Measurements from ENCODE around the gene MAPK12.

MAPK12 gene

GRCh38 chr22:50261615-50262459 lies at the start of gene MAPK12:
MAPK12 (minus strand) TSS chr22:50261683; CDS start chr22:50261509, 174 bp downstream.
- DNase-seq, result peak; percentile 47

GRCh38 chr22:50310949-50311444 lies 49.5 kb upstream of the MAPK12 start:
- no peak for DNase-seq

- DNase-seq, result no peak
Observed at GRCh38 chr22:50310031-50310722, 48.7 kb upstream of the MAPK12 start.

- no peak for DNase-seq
Observed at GRCh38 chr22:50309601-50309991, 48.1 kb upstream of the MAPK12 start.

GRCh38 chr22:50308986-50309600 lies 47.6 kb upstream of the MAPK12 start:
- no peak for DNase-seq

GRCh38 chr22:50308597-50308935 lies 47.1 kb upstream of the MAPK12 start:
- DNase-seq, result peak; percentile 12

- DNase-seq, result no peak
Observed at GRCh38 chr22:50307890-50308596, 46.6 kb upstream of the MAPK12 start.

GRCh38 chr22:50306753-50307749 lies 45.6 kb upstream of the MAPK12 start, which contains the start of gene PLXNB2:
PLXNB2 (minus strand) TSS chr22:50307646; CDS start chr22:50290584, 17,062 bp downstream.
- peak; percentile 61 for DNase-seq

- peak; percentile 88 for DNase-seq
Observed at GRCh38 chr22:50305923-50306566, 44.6 kb upstream of the MAPK12 start.

- DNase-seq, result no peak
Observed at GRCh38 chr22:50305393-50305922, 44.0 kb upstream of the MAPK12 start.

- peak; percentile 31 for DNase-seq
Observed at GRCh38 chr22:50304528-50305392, 43.3 kb upstream of the MAPK12 start.

- DNase-seq, result peak; percentile 51
Observed at GRCh38 chr22:50303848-50304527, 42.5 kb upstream of the MAPK12 start.

- no peak for DNase-seq
Observed at GRCh38 chr22:50303515-50303847, 42.0 kb upstream of the MAPK12 start.

GRCh38 chr22:50302564-50302963 lies 41.1 kb upstream of the MAPK12 start:
- DNase-seq, result peak; percentile 44

- DNase-seq, result peak; percentile 79
Observed at GRCh38 chr22:50302041-50302541, 40.6 kb upstream of the MAPK12 start.

- peak; percentile 69 for DNase-seq
Observed at GRCh38 chr22:50301581-50301991, 40.1 kb upstream of the MAPK12 start.

- no peak for DNase-seq
Observed at GRCh38 chr22:50300620-50301257, 39.3 kb upstream of the MAPK12 start.

All from NCI-H226 (cell line).